Parathyroid adenoma (tissue), 2 donors: ENCODE measurements around the gene CCDC127.

ENCODE experiments used
- H2AFZ ChIP-seq: fragments of 300-600 bp; sonication (generic); one replicate; pipeline ENCODE4 v1.7.0; 2017; ENCODE audit warnings: antibody characterized with exemption, mild to moderate bottlenecking
- H3K27ac ChIP-seq: fragments of 300-600 bp; sonication (generic); one replicate; pipeline ENCODE4 v1.7.0; 2017
- H3K27me3 ChIP-seq: fragments of 300-600 bp; sonication (generic); one replicate; pipeline ENCODE4 v1.7.0; 2017; ENCODE audit warnings: low read length; ENCODE audit not compliant: control insufficient read depth, insufficient read depth
- H3K36me3 ChIP-seq: fragments of 300-600 bp; sonication (generic); one replicate; pipeline ENCODE4 v1.7.0; 2017; ENCODE audit warnings: low read length; ENCODE audit not compliant: control insufficient read depth, insufficient read depth
- H3K4me1 ChIP-seq: fragments of 300-600 bp; sonication (generic); one replicate; pipeline ENCODE4 v1.7.0; 2017; ENCODE audit warnings: control low read depth
- H3K4me2 ChIP-seq: fragments of 300-600 bp; sonication (generic); one replicate; pipeline ENCODE4 v1.7.0; 2017; ENCODE audit warnings: low read length
- H3K4me3 ChIP-seq: fragments of 300-600 bp; sonication (generic); one replicate; pipeline ENCODE4 v1.7.0; 2017; ENCODE audit warnings: low read depth, low read length
- H3K79me2 ChIP-seq: fragments of 300-600 bp; sonication (generic); one replicate; pipeline ENCODE4 v1.7.0; 2017; ENCODE audit warnings: control low read depth
- H3K9ac ChIP-seq: fragments of 300-600 bp; sonication (generic); one replicate; pipeline ENCODE4 v1.7.0; 2017; ENCODE audit warnings: mild to moderate bottlenecking
- H3K9me3 ChIP-seq: fragments of 300-600 bp; sonication (generic); one replicate; pipeline ENCODE4 v1.7.0; 2017; ENCODE audit warnings: low read length; ENCODE audit not compliant: control insufficient read depth
- TF ChIP-seq, protein P1 (sequence below): fragments of 300-600 bp; sonication (generic); IDR thresholded peaks from one replicate; pipeline ENCODE4 v1.7.0; 2017; ENCODE audit warnings: antibody characterized with exemption, mild to moderate bottlenecking
- donor health status: primary hyperparathyroidism.

Gene CCDC127

GRCh38 chr5:157801-158200 is 60.2 kb downstream of the CCDC127 start:
- Histone ChIP-seq H3K9me3 (no peaks in the 10 kb centered on the region), H2AFZ (no peak overlapping the region), H3K27ac (no peak overlapping the region), H3K4me3 (no peak overlapping the region), H3K36me3 (no peaks in the 10 kb centered on the region), H3K27me3 (no peaks in the 10 kb centered on the region), H3K4me1 (no peaks in the 10 kb centered on the region), H3K79me2 (no peaks in the 10 kb centered on the region), H3K9ac (no peak overlapping the region), H3K4me2 (no peak overlapping the region)
- TF ChIP-seq, protein P1, sequence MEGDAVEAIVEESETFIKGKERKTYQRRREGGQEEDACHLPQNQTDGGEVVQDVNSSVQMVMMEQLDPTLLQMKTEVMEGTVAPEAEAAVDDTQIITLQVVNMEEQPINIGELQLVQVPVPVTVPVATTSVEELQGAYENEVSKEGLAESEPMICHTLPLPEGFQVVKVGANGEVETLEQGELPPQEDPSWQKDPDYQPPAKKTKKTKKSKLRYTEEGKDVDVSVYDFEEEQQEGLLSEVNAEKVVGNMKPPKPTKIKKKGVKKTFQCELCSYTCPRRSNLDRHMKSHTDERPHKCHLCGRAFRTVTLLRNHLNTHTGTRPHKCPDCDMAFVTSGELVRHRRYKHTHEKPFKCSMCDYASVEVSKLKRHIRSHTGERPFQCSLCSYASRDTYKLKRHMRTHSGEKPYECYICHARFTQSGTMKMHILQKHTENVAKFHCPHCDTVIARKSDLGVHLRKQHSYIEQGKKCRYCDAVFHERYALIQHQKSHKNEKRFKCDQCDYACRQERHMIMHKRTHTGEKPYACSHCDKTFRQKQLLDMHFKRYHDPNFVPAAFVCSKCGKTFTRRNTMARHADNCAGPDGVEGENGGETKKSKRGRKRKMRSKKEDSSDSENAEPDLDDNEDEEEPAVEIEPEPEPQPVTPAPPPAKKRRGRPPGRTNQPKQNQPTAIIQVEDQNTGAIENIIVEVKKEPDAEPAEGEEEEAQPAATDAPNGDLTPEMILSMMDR, result no peak

- Histone ChIP-seq H3K4me1 (no peaks in the 10 kb centered on the region), H3K4me2 (no peak overlapping the region), H3K27ac (no peak overlapping the region), H3K79me2 (no peaks in the 10 kb centered on the region), H3K9me3 (no peaks in the 10 kb centered on the region), H2AFZ (no peak overlapping the region), H3K9ac (no peak overlapping the region), H3K4me3 (no peak overlapping the region), H3K36me3 (no peaks in the 10 kb centered on the region), H3K27me3 (no peaks in the 10 kb centered on the region)
- TF ChIP-seq, protein P1, result no peak
Observed at GRCh38 chr5:157126-157715, 60.7 kb downstream of the CCDC127 start.

DNA sequence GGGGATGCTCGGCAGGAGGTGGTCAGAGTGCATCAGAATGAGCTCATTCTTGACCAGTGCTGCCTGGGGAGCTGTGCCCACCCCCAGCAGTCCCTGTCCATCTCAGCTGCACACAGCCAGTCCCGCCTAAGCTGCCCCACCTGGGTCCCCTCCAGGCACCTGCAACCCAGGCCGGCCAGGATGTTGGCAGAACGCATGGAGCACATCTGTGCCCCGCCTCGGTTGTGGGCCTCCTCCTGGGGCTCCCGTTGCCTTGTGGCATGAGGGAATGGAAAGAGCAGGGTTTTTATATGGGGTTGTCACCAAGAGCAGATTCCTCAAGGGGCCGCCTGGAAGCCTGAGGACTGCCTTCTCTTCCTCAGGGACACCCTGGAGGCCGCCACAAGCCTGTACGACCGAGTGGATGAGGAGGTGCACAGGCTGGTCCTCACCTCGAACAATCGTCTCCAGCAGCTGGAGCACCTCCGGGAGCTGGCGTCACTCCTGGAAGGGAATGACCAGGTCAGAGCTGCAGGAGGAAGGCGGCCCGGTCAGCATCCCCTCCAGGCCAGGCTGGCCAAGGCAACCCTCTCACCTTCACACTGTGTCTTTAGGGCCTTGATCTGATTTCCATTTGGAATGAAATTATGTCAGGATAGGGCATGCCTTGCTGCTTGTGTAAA is 61.4 kb downstream of the CCDC127 start:
- no peak overlapping the region for H3K4me2 ChIP-seq
- H3K9me3 ChIP-seq, result no peaks in the 10 kb centered on the region
- H3K9ac ChIP-seq, result no peak overlapping the region
- H3K4me1 ChIP-seq, result no peaks in the 10 kb centered on the region
- H3K27me3 ChIP-seq, result no peaks in the 10 kb centered on the region
- H3K27ac ChIP-seq, result no peak overlapping the region
- H3K79me2 ChIP-seq, result no peaks in the 10 kb centered on the region
- H2AFZ ChIP-seq, result no peak overlapping the region
- H3K4me3 ChIP-seq, result no peak overlapping the region
- TF ChIP-seq, protein P1, result no peak
- H3K36me3 ChIP-seq, result no peaks in the 10 kb centered on the region

DNA sequence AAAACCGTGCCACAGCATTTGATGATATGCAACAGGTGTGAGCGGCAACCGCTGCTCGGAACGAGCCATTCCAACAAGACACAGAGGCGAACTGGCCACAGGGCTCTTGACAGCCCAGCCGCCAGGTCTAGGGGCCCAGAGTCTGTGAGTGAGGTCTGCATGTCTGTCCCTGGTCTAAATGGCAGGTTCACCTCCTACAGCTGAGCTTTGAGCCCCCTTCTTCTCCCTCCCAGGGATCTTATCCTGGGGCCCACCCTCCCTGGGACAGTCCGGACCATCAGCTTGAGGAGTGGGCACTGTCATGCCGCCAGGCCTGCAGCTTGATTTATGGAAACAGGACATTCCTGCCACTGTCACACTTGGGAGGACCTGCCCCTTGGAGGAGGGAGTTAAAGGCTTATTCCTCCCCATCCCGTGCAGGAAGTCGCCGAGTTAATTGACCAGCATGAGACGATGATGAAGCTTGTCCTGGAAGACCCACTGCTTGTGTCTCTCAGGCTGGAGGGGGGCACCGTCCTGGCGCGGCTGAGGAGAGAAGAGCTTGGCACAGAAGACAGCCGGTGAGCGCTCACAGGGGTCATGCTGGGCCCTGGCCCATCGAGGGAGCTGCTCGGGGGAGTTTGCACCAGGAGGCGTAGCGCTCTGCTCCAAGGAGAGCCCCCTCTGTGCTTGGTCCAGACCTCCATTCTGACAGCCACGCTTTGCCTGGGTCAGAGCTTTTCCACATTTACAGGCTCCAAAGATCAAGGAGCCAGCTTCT is 62.1 kb downstream of the CCDC127 start:
- Histone ChIP-seq H3K9ac (no peak overlapping the region), H3K27me3 (no peaks in the 10 kb centered on the region), H3K9me3 (no peaks in the 10 kb centered on the region), H3K4me1 (no peaks in the 10 kb centered on the region), H2AFZ (no peak overlapping the region), H3K36me3 (no peaks in the 10 kb centered on the region), H3K4me2 (no peak overlapping the region), H3K4me3 (no peak overlapping the region), H3K79me2 (no peaks in the 10 kb centered on the region), H3K27ac (no peak overlapping the region)
- TF ChIP-seq, protein P1, result no peak
